Activated B cell treated with CpG ODN at 0.5 μM for 24 hours (primary cell): Measurements from ENCODE around the gene ZNF669. TPM values are rescaled to one million over a fixed set of nuclear protein-coding genes. Genes with fewer than 3 reads are reported as not detected.

ENCODE experiments used
- ATAC-seq: fragments of 200-7000 bp; cut with Tn5 transposase; one replicate; pipeline ENCODE4 v1.10.0; 2021; ENCODE audit warnings: low read depth, mild to moderate bottlenecking, moderate library complexity
- CTCF ChIA-PET: fragments of 350-600 bp; sonication (Branson Sonifier 250); formaldehyde crosslinking; loops from one replicate; lab custom pipeline; 2021; ENCODE audit warnings: antibody characterized with exemption; lab: Charles Lee
- POLR2A ChIA-PET: fragments of 350-600 bp; sonication (Branson Sonifier 250); formaldehyde crosslinking; loops from one replicate; lab custom pipeline; 2021; ENCODE audit warnings: antibody characterized with exemption; lab: Charles Lee
- DNase-seq: peaks from one replicate; pipeline ENCODE4 v3.0.0; 2022
- H3K27ac Mint-ChIP-seq: one replicate; pipeline ENCODE4 v1.8.0; 2020; ENCODE audit warnings: mixed read lengths
- H3K27me3 Mint-ChIP-seq: one replicate; pipeline ENCODE4 v1.8.0; 2021; ENCODE audit warnings: mixed read lengths
- H3K36me3 Mint-ChIP-seq: one replicate; pipeline ENCODE4 v1.8.0; 2021; ENCODE audit warnings: low read depth, mixed read lengths
- H3K4me1 Mint-ChIP-seq: one replicate; pipeline ENCODE4 v1.8.0; 2021; ENCODE audit warnings: mixed read lengths
- H3K4me3 Mint-ChIP-seq: one replicate; pipeline ENCODE4 v1.8.0; 2020; ENCODE audit warnings: mild to moderate bottlenecking, mixed read lengths
- H3K9me3 Mint-ChIP-seq: one replicate; pipeline ENCODE4 v1.8.0; 2020; ENCODE audit warnings: mixed read lengths
- intact Hi-C: fragments of 100-400 bp; cut with micrococcal nuclease; formaldehyde crosslinking; loops from one replicate; pipeline ENCODE4 v1.15.1; 2024
- total RNA-seq: library from RNA; stranded (reverse); gene quantifications from 2 replicates; pipeline ENCODE4 v1.2.3, GENCODE V29; 2022
- TF ChIP-seq, protein P1 (sequence below): fragments of 200-600 bp; IDR thresholded peaks from one replicate; pipeline ENCODE4 v1.8.0; 2022; ENCODE audit warnings: antibody characterized with exemption, mild to moderate bottlenecking

Gene ZNF669
- total RNA-seq, 1 donor from 2014 or later = 18.0 TPM

DNA sequence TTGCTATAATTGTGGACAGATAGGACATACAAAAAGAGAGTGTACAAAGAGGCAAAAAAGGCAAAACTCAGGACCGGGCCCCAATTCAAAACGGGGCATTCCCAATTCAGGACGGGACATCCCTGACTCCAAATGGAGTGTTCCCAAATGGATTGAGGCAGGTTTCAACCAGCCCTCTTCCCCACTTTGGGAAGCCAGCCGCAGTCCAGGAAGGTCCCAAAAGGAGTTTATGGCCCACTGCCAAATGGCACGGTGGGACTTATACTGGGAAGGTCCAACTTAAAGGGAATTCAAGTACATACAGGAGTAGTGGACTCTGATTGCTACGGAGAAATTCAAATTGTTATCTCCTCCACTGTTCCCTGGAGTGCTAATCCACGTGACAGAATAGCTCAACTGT, 3.5 kb upstream of the ZNF669 start:
- Mint-ChIP-seq H3K36me3 (peaks cover 9% of the 10 kb centered on the region), H3K4me3 (no peak overlapping the region), H3K4me1 (peaks cover 25% of the 10 kb centered on the region), H3K9me3 (peaks cover 8% of the 10 kb centered on the region), H3K27ac (no peak overlapping the region), H3K27me3 (peaks cover 41% of the 10 kb centered on the region)
- CTCF ChIA-PET = no interaction called here
- POLR2A ChIA-PET = no interaction called here
- TF ChIP-seq, protein P1, sequence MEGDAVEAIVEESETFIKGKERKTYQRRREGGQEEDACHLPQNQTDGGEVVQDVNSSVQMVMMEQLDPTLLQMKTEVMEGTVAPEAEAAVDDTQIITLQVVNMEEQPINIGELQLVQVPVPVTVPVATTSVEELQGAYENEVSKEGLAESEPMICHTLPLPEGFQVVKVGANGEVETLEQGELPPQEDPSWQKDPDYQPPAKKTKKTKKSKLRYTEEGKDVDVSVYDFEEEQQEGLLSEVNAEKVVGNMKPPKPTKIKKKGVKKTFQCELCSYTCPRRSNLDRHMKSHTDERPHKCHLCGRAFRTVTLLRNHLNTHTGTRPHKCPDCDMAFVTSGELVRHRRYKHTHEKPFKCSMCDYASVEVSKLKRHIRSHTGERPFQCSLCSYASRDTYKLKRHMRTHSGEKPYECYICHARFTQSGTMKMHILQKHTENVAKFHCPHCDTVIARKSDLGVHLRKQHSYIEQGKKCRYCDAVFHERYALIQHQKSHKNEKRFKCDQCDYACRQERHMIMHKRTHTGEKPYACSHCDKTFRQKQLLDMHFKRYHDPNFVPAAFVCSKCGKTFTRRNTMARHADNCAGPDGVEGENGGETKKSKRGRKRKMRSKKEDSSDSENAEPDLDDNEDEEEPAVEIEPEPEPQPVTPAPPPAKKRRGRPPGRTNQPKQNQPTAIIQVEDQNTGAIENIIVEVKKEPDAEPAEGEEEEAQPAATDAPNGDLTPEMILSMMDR = no peak
- ATAC-seq (no peak), DNase-seq (no peak)
- intact Hi-C loops = loop anchor here (10.0 kb wide), 1 partner anchor 543 kb away; the partner anchor contains the start of genes CNST and TFB2M

- Mint-ChIP-seq H3K36me3 (peaks cover 25% of the 10 kb centered on the region), H3K27ac (no peak overlapping the region), H3K4me1 (peaks cover 26% of the 10 kb centered on the region), H3K9me3 (peaks cover 17% of the 10 kb centered on the region), H3K4me3 (peak overlapping the region; percentile 19), H3K27me3 (peaks cover 37% of the 10 kb centered on the region)
- POLR2A ChIA-PET = no interaction called here
- DNase-seq (no peak), ATAC-seq (no peak)
- TF ChIP-seq, protein P1 = no peak
- intact Hi-C loops = loop anchor here (10.0 kb wide), 1 partner anchor 541 kb away; the partner anchor contains the start of genes CNST and TFB2M
- CTCF ChIA-PET = no interaction called here
These were observed 1.8 kb upstream of the ZNF669 start for GRCh38 chr1:247105966-247106365.

DNA sequence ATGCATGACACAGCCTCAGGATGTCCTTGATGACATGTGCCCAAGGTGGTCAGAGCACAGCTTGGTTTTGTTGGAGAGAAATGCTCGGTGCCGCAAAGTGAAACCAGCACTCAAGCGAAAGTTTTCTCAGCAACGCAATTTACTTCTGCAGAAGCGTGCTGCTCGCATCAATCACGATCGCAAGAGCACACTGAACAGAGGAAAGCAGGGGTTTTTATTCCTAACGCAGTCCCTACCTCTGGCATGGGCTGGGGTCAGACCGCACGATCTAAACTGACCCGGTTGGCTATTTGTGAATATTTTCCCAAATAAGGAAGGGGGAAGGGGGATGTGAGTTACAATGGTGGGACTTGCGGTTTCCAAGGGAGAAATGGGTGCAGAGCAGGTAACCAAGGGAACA, 809 bp upstream of the ZNF669 start:
- Mint-ChIP-seq H3K36me3 (peaks cover 35% of the 10 kb centered on the region), H3K27ac (peak overlapping the region; percentile 1), H3K4me3 (peak overlapping the region; percentile 24), H3K4me1 (peaks cover 21% of the 10 kb centered on the region), H3K9me3 (peaks cover 24% of the 10 kb centered on the region), H3K27me3 (peaks cover 31% of the 10 kb centered on the region)
- TF ChIP-seq, protein P1 = no peak
- no peak for ATAC-seq
- POLR2A ChIA-PET = interaction anchor here (0.6 kb wide), 1 partner anchor 226 kb away, joined by 3 read pairs; no protein-coding TSS in a partner anchor
- CTCF ChIA-PET = no interaction called here
- DNase-seq = no peak
- intact Hi-C loops = loop anchor here (1.0 to 10.0 kb wide), 5 partner anchors 27 to 540 kb away; partner anchors contain the start of genes CNST, TFB2M, ZNF496 and ZNF670

- intact Hi-C loops = loop anchor here (10.0 kb wide), 1 partner anchor 538 kb away; the partner anchor contains the start of genes CNST and TFB2M
- H3K9me3 Mint-ChIP-seq = peaks cover 36% of the 10 kb centered on the region
- H3K36me3 Mint-ChIP-seq = peaks cover 55% of the 10 kb centered on the region
These were observed 1.8 kb downstream of the ZNF669 start for GRCh38 chr1:247102381-247102780.

GRCh38 chr1:247100676-247101279, 3.4 kb downstream of the ZNF669 start:
- ChIA-PET CTCF (no interaction called here), POLR2A (no interaction called here)
- peaks cover 21% of the 10 kb centered on the region for H3K4me1 Mint-ChIP-seq
- H3K27ac Mint-ChIP-seq = no peak overlapping the region
- no peaks in the 10 kb centered on the region for H3K27me3 Mint-ChIP-seq
- DNase-seq (no peak), ATAC-seq (no peak)
- H3K36me3 Mint-ChIP-seq = peaks cover 66% of the 10 kb centered on the region
- H3K4me3 Mint-ChIP-seq = no peak overlapping the region
- TF ChIP-seq, protein P1 = no peak
- H3K9me3 Mint-ChIP-seq = peaks cover 44% of the 10 kb centered on the region
- intact Hi-C loops = loop anchor here (10.0 kb wide), 1 partner anchor 536 kb away; the partner anchor contains the start of genes CNST and TFB2M

More at GRCh38 chr1:247102381-247102780, 1.8 kb downstream of the ZNF669 start:
- ChIA-PET CTCF (no interaction called here), POLR2A (no interaction called here)
- H3K4me1 Mint-ChIP-seq = peaks cover 21% of the 10 kb centered on the region
- TF ChIP-seq, protein P1 = no peak
- DNase-seq (no peak), ATAC-seq (no peak)
- peaks cover 10% of the 10 kb centered on the region for H3K27me3 Mint-ChIP-seq
- no peak overlapping the region for H3K27ac Mint-ChIP-seq
- H3K4me3 Mint-ChIP-seq = peak overlapping the region; percentile 50
